GM21717 (cell line): Measurements from ENCODE around the gene MRPS34.
A peak's percentile ranks its signal among the peaks of the same experiment; 100 is the strongest.
"Not testable (repeated sequence)": the region's sequence is repeated elsewhere in the genome, so short reads cannot be mapped to it uniquely, and the experiment has no call there.

ENCODE experiments used
- ATAC-seq: cut with Tn5 transposase; IDR thresholded peaks from one replicate; pipeline ENCODE4 v1.9.1; 2021; ENCODE audit warnings: mild to moderate bottlenecking, moderate library complexity; ENCODE audit not compliant: unreplicated experiment

The MRPS34 gene

GRCh38 chr16:1772908-1773702 lies at the start of gene MRPS34:
Gene MRPS34 (minus strand): TSS chr16:1773134. CDS start chr16:1773119, 15 bp downstream.
- ATAC-seq: peak; percentile 41

GRCh38 chr16:1821861-1822611 lies 49.1 kb upstream of the MRPS34 start:
- ATAC-seq: no peak

GRCh38 chr16:1820946-1821290 lies 48.0 kb upstream of the MRPS34 start:
- no peak for ATAC-seq

GRCh38 chr16:1820096-1820945 lies 47.4 kb upstream of the MRPS34 start:
- no peak for ATAC-seq

- ATAC-seq: no peak
Measured at GRCh38 chr16:1819611-1820010, 46.7 kb upstream of the MRPS34 start.

- no peak for ATAC-seq
Measured at GRCh38 chr16:1818873-1819525, 46.1 kb upstream of the MRPS34 start.

- no peak for ATAC-seq
Measured at GRCh38 chr16:1818204-1818872, 45.4 kb upstream of the MRPS34 start.

GRCh38 chr16:1817716-1818115 lies 44.8 kb upstream of the MRPS34 start:
- no peak for ATAC-seq

GRCh38 chr16:1817276-1817589 lies 44.3 kb upstream of the MRPS34 start:
- no peak for ATAC-seq

GRCh38 chr16:1816396-1817275 lies 43.7 kb upstream of the MRPS34 start:
- no peak for ATAC-seq

GRCh38 chr16:1815461-1815860 lies 42.5 kb upstream of the MRPS34 start:
- no peak for ATAC-seq

GRCh38 chr16:1812732-1813163 lies 39.8 kb upstream of the MRPS34 start:
- no peak for ATAC-seq

- ATAC-seq: no peak
Measured at GRCh38 chr16:1810536-1810935, 37.6 kb upstream of the MRPS34 start.

- no peak for ATAC-seq
Measured at GRCh38 chr16:1810106-1810505, 37.2 kb upstream of the MRPS34 start.

- ATAC-seq: no peak
Measured at GRCh38 chr16:1809281-1809801, 36.4 kb upstream of the MRPS34 start.

- ATAC-seq: no peak
Measured at GRCh38 chr16:1808691-1809090, 35.8 kb upstream of the MRPS34 start.

GRCh38 chr16:1807626-1808025 lies 34.7 kb upstream of the MRPS34 start:
- ATAC-seq: no peak

GRCh38 chr16:1800701-1801100 lies 27.8 kb upstream of the MRPS34 start:
- ATAC-seq: no peak

GRCh38 chr16:1799263-1799662 lies 26.3 kb upstream of the MRPS34 start:
- not testable (repeated sequence) for ATAC-seq
